ENCODE measurements around the gene ELMO1. TPM values are rescaled to one million over a fixed set of nuclear protein-coding genes. Genes with fewer than 3 reads are reported as not detected.

ELMO1 gene
- total RNA-seq, 1 donor from 2014 or later = 53.8 TPM

GRCh38 chr7:36827726-36828703 lies 620.6 kb downstream of the ELMO1 start:
- DNase-seq (no peak), ATAC-seq (no peak)
- TF ChIP-seq CTCF (IDR thresholded peaks at IDR 0.05) = no peak
- no peaks in the 10 kb centered on the region for H3K36me3 ChIP-seq
- H3K9me3 ChIP-seq = no peaks in the 10 kb centered on the region
- no peaks in the 10 kb centered on the region for H3K27me3 ChIP-seq
- no peak overlapping the region for H3K4me3 ChIP-seq
- intact Hi-C loops (cut with DNase I) = no loop called here
- H3K27ac ChIP-seq = no peak overlapping the region
- no peaks in the 10 kb centered on the region for H3K4me1 ChIP-seq

- ATAC-seq = no peak
- Histone ChIP-seq H3K4me1 (no peaks in the 10 kb centered on the region), H3K36me3 (no peaks in the 10 kb centered on the region), H3K4me3 (no peak overlapping the region), H3K27ac (no peak overlapping the region), H3K9me3 (no peaks in the 10 kb centered on the region), H3K27me3 (no peaks in the 10 kb centered on the region)
- DNase-seq = no peak
- TF ChIP-seq CTCF (IDR thresholded peaks at IDR 0.05) = no peak
- intact Hi-C loops (cut with DNase I) = no loop called here
These were observed 623.2 kb downstream of the ELMO1 start for GRCh38 chr7:36825501-36825900.

- H3K4me1 ChIP-seq = no peaks in the 10 kb centered on the region
- H3K27me3 ChIP-seq = no peaks in the 10 kb centered on the region
- DNase-seq (no peak), ATAC-seq (no peak)
- intact Hi-C loops (cut with DNase I) = no loop called here
- no peak overlapping the region for H3K27ac ChIP-seq
- no peak for TF ChIP-seq CTCF (IDR thresholded peaks at IDR 0.05)
- no peaks in the 10 kb centered on the region for H3K36me3 ChIP-seq
- H3K9me3 ChIP-seq = no peaks in the 10 kb centered on the region
- no peak overlapping the region for H3K4me3 ChIP-seq
These were observed 625.3 kb downstream of the ELMO1 start for GRCh38 chr7:36823353-36823752.

DNA sequence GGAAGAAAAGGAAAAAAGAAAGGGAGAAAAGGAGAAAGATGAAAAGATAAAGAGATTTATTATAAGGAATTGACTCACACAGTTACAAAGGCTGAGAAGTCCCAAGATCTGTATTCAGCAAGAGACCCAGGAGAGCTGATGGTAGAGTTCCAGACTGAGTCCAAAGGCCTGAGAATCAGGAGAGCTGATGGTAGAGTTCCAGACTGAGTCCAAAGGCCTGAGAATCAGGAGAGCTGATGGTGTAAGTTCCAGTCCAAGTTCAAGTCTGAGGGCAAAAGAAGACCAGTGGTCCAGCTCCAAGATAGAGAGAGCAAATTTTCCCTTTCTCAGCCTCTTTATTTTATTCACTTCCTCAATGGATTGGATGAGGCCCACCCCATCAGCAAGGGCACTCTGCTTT lies 627.0 kb downstream of the ELMO1 start:
- H3K36me3 ChIP-seq = no peaks in the 10 kb centered on the region
- no peak for TF ChIP-seq CTCF (IDR thresholded peaks at IDR 0.05)
- intact Hi-C loops (cut with DNase I) = no loop called here
- ATAC-seq (no peak), DNase-seq (no peak)
- no peaks in the 10 kb centered on the region for H3K9me3 ChIP-seq
- H3K27ac ChIP-seq = no peak overlapping the region
- no peaks in the 10 kb centered on the region for H3K27me3 ChIP-seq
- no peaks in the 10 kb centered on the region for H3K4me1 ChIP-seq
- H3K4me3 ChIP-seq = no peak overlapping the region

GRCh38 chr7:36820527-36821170 lies 628.0 kb downstream of the ELMO1 start:
- Histone ChIP-seq H3K36me3 (no peaks in the 10 kb centered on the region), H3K9me3 (no peaks in the 10 kb centered on the region), H3K4me3 (no peak overlapping the region), H3K4me1 (no peaks in the 10 kb centered on the region), H3K27me3 (no peaks in the 10 kb centered on the region), H3K27ac (no peak overlapping the region)
- no peak for ATAC-seq
- DNase-seq = no peak
- intact Hi-C loops (cut with DNase I) = no loop called here
- no peak for TF ChIP-seq CTCF (IDR thresholded peaks at IDR 0.05)
